ENCODE measurements around the gene RNF151. TPM values are rescaled to one million over a fixed set of nuclear protein-coding genes. Genes with fewer than 3 reads are reported as not detected.

The RNF151 gene
- polyA plus RNA-seq, 2 of the 4 experiments (the other 2 are of a cell fraction): not detected

GRCh38 chr16:1940273-1941161, 26.1 kb upstream of the RNF151 start:
- no peak for TF ChIP-seq HMGXB4 (CRISPR knock-in tag; IDR thresholded peaks at IDR 0.05; ENCODE audit: borderline replicate concordance)
- ATAC-seq (no peak), DNase-seq (ENCODE audit: low read depth in 1 of 2, low spot score in 1 of 2) (no peak), FAIRE-seq (no peak)
- H3K4me3 ChIP-seq: no peak overlapping the region
- H3K4me2 ChIP-seq: no peak overlapping the region
- H3K4me1 ChIP-seq: peaks cover 22% of the 10 kb centered on the region
- H3K27ac ChIP-seq: no peak overlapping the region
- ChIA-PET CTCF (interaction anchor here (0.6 to 7.1 kb wide), 15 partner anchors 8 to 200 kb away, joined by 3 to 63 read pairs (median 6); partner anchors contain the start of genes RNF151, RPL3L and RPS2), POLR2A (interaction anchor here (0.6 to 1.8 kb wide), 3 partner anchors 8 to 58 kb away, joined by 3 to 13 read pairs (median 6); partner anchors contain the start of gene RPS2)
- no peaks in the 10 kb centered on the region for H3K9me3 ChIP-seq
- 91% methylated on average over 23 of the region's 23 CpGs for WGBS (ENCODE audit: missing lambda C conversion rate)

- FAIRE-seq (no peak), DNase-seq (ENCODE audit: low read depth in 1 of 2, low spot score in 1 of 2) (no peak), ATAC-seq (peak in 1 of 2 experiments; percentile 42; a peak in 2 of 6 replicates)
- no peaks in the 10 kb centered on the region for H3K9me3 ChIP-seq
- 82% methylated on average over 30 of the region's 30 CpGs for WGBS (ENCODE audit: missing lambda C conversion rate)
- peak overlapping the region; percentile 79 to 92 for H3K27ac ChIP-seq
- peak overlapping the region; percentile 86 for H3K4me2 ChIP-seq
- H3K4me3 ChIP-seq: peak overlapping the region; percentile 84
- CTCF ChIA-PET: interaction anchor here (0.6 to 7.1 kb wide), 15 partner anchors 9 to 199 kb away, joined by 3 to 63 read pairs (median 6); partner anchors contain the start of genes RNF151, RPL3L and RPS2
- H3K4me1 ChIP-seq: peaks cover 19% of the 10 kb centered on the region
- TF ChIP-seq CTCF (IDR thresholded peaks at IDR 0.05): peak; percentile 11; the same call in 1 of the 3 replicates
- TF ChIP-seq RARB (CRISPR knock-in tag; IDR thresholded peaks at IDR 0.05): no peak
- POLR2A ChIA-PET: interaction anchor here (1.8 kb wide), 1 partner anchor 23 kb away, joined by 6 read pairs; the partner anchor contains the start of gene RPS2
Observed at GRCh38 chr16:1941162-1942046, 25.3 kb upstream of the RNF151 start.

- 25% methylated on average over 13 of the region's 17 CpGs for WGBS (ENCODE audit: missing lambda C conversion rate)
- Histone ChIP-seq H3K9me3 (no peaks in the 10 kb centered on the region), H3K27ac (peak overlapping the region; percentile 79 to 92), H3K4me1 (peaks cover 19% of the 10 kb centered on the region), H3K4me2 (peak overlapping the region; percentile 86), H3K4me3 (peak overlapping the region; percentile 84)
- ATAC-seq (peak; percentile 12 to 29; a peak in 5 of 6 replicates), DNase-seq (ENCODE audit: low read depth in 1 of 2, low spot score in 1 of 2) (no peak), FAIRE-seq (no peak)
- no peak for TF ChIP-seq HEYL (CRISPR knock-in tag; IDR thresholded peaks at IDR 0.05)
- TF ChIP-seq FOXS1 (CRISPR knock-in tag; IDR thresholded peaks at IDR 0.05): no peak
- no peak for TF ChIP-seq GATA3 (IDR thresholded peaks at IDR 0.05; ENCODE audit: borderline replicate concordance)
- TF ChIP-seq PBX3 (IDR thresholded peaks at IDR 0.05): no peak
- no peak for TF ChIP-seq RCOR1 (IDR thresholded peaks at IDR 0.05; ENCODE audit: low read depth, low read length)
- no peak for TF ChIP-seq RNF2 (IDR thresholded peaks at IDR 0.05; ENCODE audit: borderline replicate concordance, low read depth)
- no peak for TF ChIP-seq RFX5 (IDR thresholded peaks at IDR 0.05)
- no peak for TF ChIP-seq EP300 (IDR thresholded peaks at IDR 0.05)
- TF ChIP-seq MAFK (IDR thresholded peaks at IDR 0.05; ENCODE audit: partially characterized antibody): no peak
- TF ChIP-seq ZSCAN20 (CRISPR knock-in tag; IDR thresholded peaks at IDR 0.05): no peak
- TF ChIP-seq JUN (IDR thresholded peaks at IDR 0.05): no peak
- no peak for TF ChIP-seq NFE2L2 (conservative IDR thresholded peaks at IDR 0.05; ENCODE audit: low read length)
- no peak for TF ChIP-seq TFCP2L1 (CRISPR knock-in tag; IDR thresholded peaks at IDR 0.05)
- no peak for TF ChIP-seq REST (IDR thresholded peaks at IDR 0.05)
- CTCF ChIA-PET: interaction anchor here (0.7 to 7.1 kb wide), 12 partner anchors 10 to 198 kb away, joined by 3 to 63 read pairs (median 6); partner anchors contain the start of genes RNF151 and RPS2
- POLR2A ChIA-PET: no interaction called here
Observed at GRCh38 chr16:1942047-1942809, 24.4 kb upstream of the RNF151 start.

Measured in A549 (cell line).